Measurements from ENCODE around the gene CAMK1D.
A peak's percentile ranks its signal among the peaks of the same experiment; 100 is the strongest.

CAMK1D gene

DNA sequence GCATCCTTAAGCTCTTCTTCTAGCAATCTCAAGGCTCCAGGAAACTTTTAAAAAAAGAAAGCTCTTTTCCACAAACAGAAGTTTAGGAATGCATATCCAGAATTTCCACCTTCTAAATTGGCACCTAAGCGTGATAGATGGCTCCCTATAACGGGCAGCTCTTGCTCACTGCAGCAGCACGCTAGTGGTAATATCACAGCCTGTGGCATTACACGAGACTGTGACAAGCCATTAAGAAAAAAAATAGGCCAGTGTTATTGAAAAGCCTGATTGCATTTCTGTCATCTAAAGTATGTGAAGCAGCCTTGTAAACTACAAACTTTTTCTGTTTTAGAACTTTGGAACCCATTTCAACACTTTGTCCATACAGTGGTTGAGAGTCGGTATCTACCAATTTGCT, 263.8 kb downstream of the CAMK1D start:
- H3K4me3 ChIP-seq (ENCODE audit: low read depth, low read length): no peak overlapping the region
- TF ChIP-seq, protein P1, sequence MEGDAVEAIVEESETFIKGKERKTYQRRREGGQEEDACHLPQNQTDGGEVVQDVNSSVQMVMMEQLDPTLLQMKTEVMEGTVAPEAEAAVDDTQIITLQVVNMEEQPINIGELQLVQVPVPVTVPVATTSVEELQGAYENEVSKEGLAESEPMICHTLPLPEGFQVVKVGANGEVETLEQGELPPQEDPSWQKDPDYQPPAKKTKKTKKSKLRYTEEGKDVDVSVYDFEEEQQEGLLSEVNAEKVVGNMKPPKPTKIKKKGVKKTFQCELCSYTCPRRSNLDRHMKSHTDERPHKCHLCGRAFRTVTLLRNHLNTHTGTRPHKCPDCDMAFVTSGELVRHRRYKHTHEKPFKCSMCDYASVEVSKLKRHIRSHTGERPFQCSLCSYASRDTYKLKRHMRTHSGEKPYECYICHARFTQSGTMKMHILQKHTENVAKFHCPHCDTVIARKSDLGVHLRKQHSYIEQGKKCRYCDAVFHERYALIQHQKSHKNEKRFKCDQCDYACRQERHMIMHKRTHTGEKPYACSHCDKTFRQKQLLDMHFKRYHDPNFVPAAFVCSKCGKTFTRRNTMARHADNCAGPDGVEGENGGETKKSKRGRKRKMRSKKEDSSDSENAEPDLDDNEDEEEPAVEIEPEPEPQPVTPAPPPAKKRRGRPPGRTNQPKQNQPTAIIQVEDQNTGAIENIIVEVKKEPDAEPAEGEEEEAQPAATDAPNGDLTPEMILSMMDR (IDR thresholded peaks at IDR 0.05; ENCODE audit: insufficient read depth, low read depth, low read length, missing control alignments): no peak

DNA sequence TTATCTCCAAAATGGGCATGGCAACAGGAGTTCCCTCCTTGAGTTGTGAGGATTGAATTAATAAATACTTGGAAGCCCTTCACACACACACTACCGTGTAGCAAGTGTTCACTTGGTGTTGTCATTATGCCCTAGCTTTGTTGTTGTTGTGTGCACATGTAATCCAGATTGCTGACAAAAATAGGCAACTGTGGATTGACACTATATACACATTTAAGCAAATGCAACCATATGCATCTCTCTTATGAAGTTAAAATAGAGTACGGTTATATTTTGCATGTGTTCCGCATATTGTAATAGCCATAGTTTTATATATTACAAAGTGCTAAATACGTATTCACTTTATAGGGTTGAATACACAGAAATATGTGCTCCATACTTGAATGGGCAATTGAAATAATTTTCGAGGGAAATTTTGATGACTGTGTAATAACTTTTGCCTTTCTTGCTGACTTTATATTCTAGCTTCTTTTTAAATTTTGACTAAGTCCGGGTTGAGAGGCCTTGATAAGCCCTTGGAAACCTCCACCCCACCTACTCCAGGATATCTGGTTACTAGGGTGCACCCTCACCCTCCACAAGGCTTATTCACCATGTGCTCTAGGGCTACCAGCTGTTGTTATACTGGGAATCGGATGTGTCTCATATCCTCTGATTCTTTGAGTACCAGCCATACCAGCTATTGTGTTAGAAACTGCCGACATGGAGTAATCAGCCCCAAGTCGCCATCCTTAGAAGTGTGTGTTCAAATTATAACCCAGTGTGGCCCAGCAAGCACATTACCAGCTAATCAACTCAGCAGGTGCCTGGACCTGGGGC, 265.0 kb downstream of the CAMK1D start:
- TF ChIP-seq, protein P1 (IDR thresholded peaks at IDR 0.05; ENCODE audit: insufficient read depth, low read depth, low read length, missing control alignments): no peak
- DNase-seq (ENCODE audit: low read depth): no peak
- no peak overlapping the region for H3K4me3 ChIP-seq (ENCODE audit: low read depth, low read length)

More for the DNA sequence above, 263.8 kb downstream of the CAMK1D start:
- no peak for DNase-seq (ENCODE audit: low read depth)

DNA sequence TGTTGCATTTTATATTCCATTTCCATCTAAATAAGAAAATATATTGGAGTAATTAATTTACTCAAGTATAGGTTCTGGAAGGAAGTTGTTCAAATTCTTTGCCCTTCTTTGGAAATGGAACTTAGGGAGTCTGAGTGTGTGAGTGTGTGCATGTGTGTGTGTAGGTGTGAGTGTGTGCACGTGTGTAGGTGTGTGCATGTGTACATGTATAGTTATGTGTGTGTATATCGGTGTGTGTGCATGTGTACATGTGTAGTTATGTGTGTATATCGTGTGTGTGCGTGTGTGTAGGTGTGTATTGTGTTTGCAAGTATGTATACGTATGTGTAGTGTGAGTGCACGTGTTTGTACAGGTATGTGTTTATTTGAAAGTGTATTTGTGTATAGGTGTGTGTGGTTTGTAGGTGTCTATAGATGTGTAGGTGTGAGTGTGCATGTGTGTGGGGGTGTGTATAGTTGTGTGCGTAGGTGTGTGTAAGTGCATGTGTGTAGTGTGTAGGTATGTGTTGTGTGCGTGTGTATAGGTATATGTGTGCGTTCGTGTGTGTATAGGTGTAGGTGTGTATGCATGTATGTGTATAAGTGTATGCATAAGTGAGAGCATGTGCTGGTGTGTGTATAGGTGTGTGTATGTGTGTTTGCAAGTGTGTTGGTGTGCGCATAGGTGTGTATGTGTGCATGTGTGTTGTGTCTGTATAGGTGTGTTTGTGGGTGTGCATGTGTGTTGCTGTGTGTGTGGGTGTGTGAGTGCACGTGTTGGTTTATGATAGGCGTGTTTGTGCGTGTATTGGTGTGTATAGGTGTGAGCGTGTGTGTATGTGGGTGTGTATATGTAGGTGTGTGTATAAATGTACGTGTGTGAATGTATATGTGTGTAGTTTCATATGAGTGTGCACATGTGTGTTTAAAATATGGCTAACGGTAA, 266.2 kb downstream of the CAMK1D start:
- H3K4me3 ChIP-seq (ENCODE audit: low read depth, low read length): no peak overlapping the region
- TF ChIP-seq, protein P1 (IDR thresholded peaks at IDR 0.05; ENCODE audit: insufficient read depth, low read depth, low read length, missing control alignments): no peak
- no peak for DNase-seq (ENCODE audit: low read depth)

DNA sequence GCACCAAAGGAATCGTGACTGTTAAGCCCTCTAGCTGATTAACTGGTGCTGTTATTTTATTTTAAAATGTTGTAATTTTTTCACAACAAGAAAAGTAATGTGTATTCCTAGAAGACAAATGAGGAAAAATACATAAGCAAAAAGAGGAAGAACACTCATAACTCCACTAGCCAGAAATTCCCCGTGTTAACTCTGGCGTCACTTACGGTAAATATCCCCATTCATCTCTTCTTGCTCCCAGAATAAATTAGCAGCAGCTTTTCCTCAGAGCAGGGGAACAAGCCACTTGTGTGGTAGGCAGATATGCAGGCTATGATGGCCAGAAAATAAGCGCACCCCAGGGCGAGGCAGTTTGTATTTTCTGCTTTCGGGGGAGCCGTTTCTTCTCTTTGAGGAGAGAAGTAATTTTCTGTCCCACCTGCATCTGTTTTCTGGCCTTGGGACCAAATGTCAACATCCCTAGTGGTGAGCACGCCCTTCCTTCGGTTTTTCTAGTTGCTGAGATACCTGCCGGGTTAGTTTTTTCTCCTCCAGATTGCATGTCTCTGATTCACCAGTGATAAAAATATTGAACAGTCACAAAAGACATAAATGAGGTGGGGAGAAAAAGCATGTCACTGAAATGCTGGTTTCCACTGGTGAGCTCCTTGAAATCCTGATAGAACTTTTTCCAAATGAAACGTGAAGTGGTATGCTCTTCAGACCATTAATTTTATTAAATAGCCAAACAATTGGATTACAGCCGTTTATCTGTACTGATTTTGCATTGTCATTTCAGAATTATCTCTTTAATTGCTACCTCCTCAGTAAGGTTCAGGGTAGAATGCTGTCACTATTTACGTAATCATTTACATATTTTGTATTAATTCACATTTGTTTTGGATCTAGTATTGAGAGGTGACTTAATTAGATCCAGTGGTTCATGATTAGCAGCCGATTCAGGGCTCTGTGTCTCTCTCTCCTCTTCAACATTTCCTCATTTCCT, 268.1 kb downstream of the CAMK1D start:
- DNase-seq (ENCODE audit: low read depth): peak; percentile 28
- H3K4me3 ChIP-seq (ENCODE audit: low read depth, low read length): no peak overlapping the region
- TF ChIP-seq, protein P1 (IDR thresholded peaks at IDR 0.05; ENCODE audit: insufficient read depth, low read depth, low read length, missing control alignments): no peak

DNA sequence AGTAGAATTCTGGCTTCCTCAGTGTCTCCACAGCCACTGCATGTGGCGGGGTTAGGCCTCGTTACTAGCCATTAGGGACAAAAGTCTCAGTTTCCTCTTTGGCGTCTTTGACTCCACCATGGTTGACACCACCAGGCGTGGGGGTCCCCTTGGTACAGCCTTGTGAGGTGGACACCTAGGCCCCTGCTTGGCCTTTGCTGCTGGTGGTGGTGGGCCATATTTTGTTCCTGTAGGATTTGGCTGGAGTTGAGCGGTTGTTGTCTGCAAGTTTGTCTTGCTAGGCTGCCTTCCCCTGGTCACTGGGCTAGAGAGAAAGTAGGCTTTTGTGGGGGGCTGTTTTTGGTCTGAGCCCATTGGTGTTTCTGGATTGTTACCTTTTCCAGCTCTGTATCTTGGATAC, 272.7 kb downstream of the CAMK1D start:
- no peak for DNase-seq (ENCODE audit: low read depth)
- no peak overlapping the region for H3K4me3 ChIP-seq (ENCODE audit: low read depth, low read length)
- TF ChIP-seq, protein P1 (IDR thresholded peaks at IDR 0.05; ENCODE audit: insufficient read depth, low read depth, low read length, missing control alignments): no peak

DNA sequence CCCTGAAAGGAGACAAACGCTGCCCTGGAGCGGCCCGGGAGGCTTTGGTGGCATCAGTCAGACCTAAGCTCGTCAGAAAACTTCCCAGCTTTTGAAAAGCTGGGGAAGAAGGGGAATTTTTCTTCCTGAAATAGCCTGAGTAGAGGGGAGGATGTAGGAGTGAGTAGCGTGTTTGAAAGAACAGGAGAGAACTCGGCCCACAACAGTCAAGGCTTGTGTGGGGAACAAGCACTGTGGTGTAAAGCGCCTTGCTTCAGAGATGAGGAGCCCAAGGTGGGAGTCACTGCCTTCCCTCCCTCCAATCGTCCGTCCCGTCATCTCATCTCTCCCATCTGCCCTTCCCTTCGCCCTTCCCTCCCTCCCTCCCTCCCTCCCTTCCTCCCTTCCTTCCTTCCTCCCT, 273.3 kb downstream of the CAMK1D start:
- H3K4me3 ChIP-seq (ENCODE audit: low read depth, low read length): no peak overlapping the region
- TF ChIP-seq, protein P1 (IDR thresholded peaks at IDR 0.05; ENCODE audit: insufficient read depth, low read depth, low read length, missing control alignments): no peak
- no peak for DNase-seq (ENCODE audit: low read depth)
